Epithelial cell of esophagus (primary cell): ENCODE measurements around the gene TYMP.

Experiments used
- DNase-seq: peaks from one replicate; pipeline ENCODE4 v3.0.0; 2010; ENCODE audit warnings: low read depth
- H3K4me3 ChIP-seq: 2 replicates; pipeline ENCODE4 v1.5.1; 2011; ENCODE audit warnings: mild to moderate bottlenecking, low read length, control low read depth
- CTCF ChIP-seq: IDR thresholded peaks from 2 replicates; pipeline ENCODE4 v1.5.1; 2011; ENCODE audit warnings: low read depth, mild to moderate bottlenecking, low read length, control low read depth, inconsistent platforms; ENCODE audit not compliant: insufficient read depth; ENCODE audit errors: missing control alignments

The TYMP gene

GRCh38 chr22:50529897-50530579, at the start of gene TYMP:
TSS of gene TYMP (minus strand) at chr22:50530012. CDS start at chr22:50529709, 303 bp downstream.
- no peak for TF ChIP-seq CTCF
- DNase-seq: peak; percentile 85
- H3K4me3 ChIP-seq: peak within 1 kb of the TSS; percentile 79

GRCh38 chr22:50578776-50579310, 49.0 kb upstream of the TYMP start:
- no peak overlapping the region for H3K4me3 ChIP-seq
- DNase-seq: no peak
- no peak for TF ChIP-seq CTCF

GRCh38 chr22:50577987-50578775, 48.4 kb upstream of the TYMP start, which contains the start of gene CPT1B:
TSS of gene CPT1B (minus strand) at chr22:50578427. CDS start at chr22:50577915, 512 bp downstream.
- H3K4me3 ChIP-seq: no peak within 1 kb of the TSS
- DNase-seq: no peak

GRCh38 chr22:50577697-50577986, 47.8 kb upstream of the TYMP start:
- DNase-seq: no peak
- TF ChIP-seq CTCF: no peak
- H3K4me3 ChIP-seq: no peak overlapping the region

More at GRCh38 chr22:50577987-50578775, 48.4 kb upstream of the TYMP start, which contains the start of gene CPT1B:
- no peak for TF ChIP-seq CTCF

GRCh38 chr22:50576806-50577696, 47.2 kb upstream of the TYMP start:
- DNase-seq: no peak
- no peak overlapping the region for H3K4me3 ChIP-seq

More at GRCh38 chr22:50576806-50577696, 47.2 kb upstream of the TYMP start:
- no peak for TF ChIP-seq CTCF
